NCI-H2196 treated with DMSO at 0.1 percent for 48 hours (cell line): ENCODE measurements around the gene UNC13C.
"Not testable (repeated sequence)": the region's sequence is repeated elsewhere in the genome, so short reads cannot be mapped to it uniquely, and the experiment has no call there.

ENCODE experiments used
- DNase-seq: peaks from one replicate; lab custom pipeline; 2025; ENCODE audit not compliant: unreplicated experiment; lab: John Stamatoyannopoulos, UW

Gene UNC13C

DNA sequence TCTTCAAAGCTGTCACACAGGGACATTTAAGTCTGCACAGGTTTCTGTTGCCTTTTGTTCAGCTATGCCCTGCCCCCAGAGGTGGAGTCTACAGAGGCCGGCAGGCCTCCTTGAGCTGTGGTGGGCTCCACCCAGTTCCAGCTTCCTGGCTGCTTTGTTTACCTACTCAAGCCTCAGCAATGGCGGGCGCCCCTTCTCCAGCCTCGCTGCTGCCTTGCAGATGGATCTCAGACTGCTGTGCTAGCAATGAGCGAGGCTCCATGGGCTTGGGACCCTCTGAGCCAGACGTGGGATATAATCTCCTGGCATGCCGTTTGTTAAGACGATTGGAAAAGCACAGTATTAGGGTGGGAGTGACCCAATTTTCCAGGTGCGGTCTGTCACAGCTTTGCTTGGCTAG is 472.0 kb downstream of the UNC13C start:
- not testable (repeated sequence) for DNase-seq

- DNase-seq, result no peak
These were observed 478.2 kb downstream of the UNC13C start for GRCh38 chr15:54456413-54456812.

GRCh38 chr15:54462511-54462913 is 484.3 kb downstream of the UNC13C start:
- no peak for DNase-seq

DNA sequence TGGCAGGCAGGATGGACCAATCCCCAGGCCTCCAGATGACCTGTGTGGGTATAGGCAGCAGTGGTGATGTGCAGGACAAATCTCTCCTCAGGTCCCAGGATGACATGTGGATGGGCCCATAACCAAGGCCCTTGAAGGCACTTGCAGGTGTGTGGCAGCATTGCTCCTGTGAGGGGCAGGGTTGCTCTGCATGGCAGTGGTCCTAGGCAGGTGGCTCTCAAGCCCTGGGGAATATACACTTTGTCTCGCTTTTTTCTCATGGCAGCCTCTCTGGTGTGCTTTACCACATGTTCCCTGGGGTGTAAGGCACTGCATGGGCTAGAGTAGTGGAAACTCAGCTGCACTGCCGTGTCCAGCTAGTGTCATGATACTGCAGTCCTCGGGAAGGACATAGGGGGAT is 503.6 kb downstream of the UNC13C start:
- DNase-seq, result no peak

DNA sequence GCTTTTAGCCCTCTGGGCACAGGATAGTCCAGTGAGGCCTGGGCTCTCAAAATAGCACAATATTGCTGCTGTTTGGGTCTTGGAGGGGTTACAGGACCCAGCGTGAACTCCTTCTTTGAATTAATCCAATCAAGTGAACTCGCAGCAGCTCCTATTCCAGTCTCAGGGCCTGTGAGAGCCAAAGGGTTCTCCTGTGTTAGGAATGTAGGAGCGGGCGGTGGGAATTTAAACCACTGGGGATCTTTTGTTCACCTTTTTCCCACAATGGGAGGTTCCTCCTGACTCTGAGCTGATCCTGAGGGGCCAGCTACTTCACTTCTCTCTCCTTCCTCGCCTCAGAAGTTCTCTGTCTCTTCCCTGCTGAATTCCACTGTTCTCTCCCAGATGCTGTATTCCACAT is 504.0 kb downstream of the UNC13C start:
- DNase-seq, result no peak

DNA sequence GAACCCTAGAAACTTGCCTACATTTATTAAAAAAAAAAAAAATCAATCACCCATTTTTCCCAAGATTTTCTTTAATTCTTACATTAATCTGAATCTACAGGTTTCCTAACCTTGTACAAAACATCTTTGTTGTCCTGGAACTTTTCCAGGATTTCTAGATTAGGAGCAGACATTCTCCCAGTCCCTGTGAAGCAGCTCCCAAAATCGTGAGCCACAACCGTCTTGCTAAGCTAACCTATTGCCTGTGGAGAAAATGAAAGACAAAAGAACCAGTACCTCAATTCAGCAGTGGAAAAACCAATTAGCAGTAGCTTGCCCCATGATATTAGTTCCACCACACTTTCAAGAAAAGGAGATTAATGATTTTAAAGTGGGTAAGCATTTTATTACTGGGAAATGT is 522.1 kb downstream of the UNC13C start:
- no peak for DNase-seq

GRCh38 chr15:54502416-54503075 is 524.3 kb downstream of the UNC13C start:
- DNase-seq, result no peak

DNA sequence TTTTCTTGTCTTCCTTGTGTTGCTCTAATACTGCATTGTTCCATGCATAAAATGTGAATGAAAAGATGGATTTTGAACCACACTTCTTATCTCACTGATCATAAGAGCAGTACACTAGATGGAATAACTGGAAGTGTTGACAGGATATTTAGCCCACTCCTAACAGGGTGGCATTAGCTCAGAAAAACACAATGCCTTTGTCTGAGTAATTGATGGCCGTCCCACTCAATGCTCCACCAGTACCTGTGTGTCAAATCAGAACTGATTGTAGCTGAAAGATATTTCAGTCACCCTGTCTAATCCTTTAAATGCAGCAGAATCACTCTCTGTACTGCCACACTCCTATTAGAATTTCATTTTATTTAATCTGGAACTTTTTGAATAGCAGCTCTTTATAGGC is 526.5 kb downstream of the UNC13C start:
- no peak for DNase-seq

- DNase-seq, result no peak
These were observed 528.8 kb downstream of the UNC13C start for GRCh38 chr15:54506977-54507524.

- DNase-seq, result no peak
These were observed 536.4 kb downstream of the UNC13C start for GRCh38 chr15:54514601-54515000.

- no peak for DNase-seq
These were observed 537.7 kb downstream of the UNC13C start for GRCh38 chr15:54515664-54516582.

DNA sequence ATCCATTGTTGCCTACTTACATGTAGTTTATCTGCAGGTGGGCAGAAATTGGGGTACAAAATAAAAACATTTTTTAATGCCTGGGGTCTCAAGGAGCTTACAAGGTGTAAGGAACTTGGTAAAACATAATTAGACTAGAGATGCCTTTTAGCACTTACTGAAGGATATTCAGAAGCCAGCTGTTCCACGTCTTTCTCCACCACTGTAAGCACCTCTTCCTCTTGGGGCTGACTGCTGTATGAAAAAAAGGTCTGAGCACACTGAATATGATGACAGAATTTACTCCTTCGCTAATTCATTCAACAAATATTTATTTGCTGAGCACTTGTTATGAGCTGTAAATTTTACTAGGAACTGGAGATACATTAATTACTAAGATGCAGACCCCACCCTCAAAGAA is 539.1 kb downstream of the UNC13C start:
- DNase-seq, result no peak

DNA sequence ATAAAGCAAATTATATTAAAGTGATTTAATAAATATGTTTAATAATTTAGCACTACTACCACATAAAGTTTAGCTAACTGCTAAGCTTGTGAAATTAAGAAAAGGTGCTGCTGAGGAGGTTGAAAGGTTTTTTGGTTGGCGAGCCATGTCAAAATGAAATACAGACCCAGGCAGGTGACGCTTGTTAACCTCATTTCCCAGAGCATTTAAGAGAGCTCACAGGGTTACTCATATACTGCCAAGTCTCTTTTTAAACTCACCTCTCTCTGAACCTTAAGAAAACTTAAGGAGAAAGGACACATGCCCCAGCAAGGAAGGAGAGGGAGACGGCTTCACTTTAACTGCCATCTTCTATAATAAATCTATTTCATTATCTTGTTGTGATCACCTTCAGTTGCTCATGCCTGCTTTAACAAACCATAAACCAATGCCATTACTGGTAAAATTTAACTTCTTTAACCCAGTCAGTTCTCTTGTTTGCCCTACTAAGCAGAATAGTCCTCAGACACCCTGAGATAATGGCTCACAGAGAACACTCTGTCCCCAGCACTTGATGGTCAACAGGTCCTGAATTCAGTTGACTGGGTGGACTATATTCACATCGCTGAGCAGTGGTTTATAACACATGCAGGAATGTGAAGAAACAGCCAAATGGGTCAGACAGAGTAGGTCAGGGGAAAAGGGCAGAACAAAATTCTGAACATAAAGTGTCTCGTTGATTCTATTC is 540.1 kb downstream of the UNC13C start:
- DNase-seq, result no peak

DNA sequence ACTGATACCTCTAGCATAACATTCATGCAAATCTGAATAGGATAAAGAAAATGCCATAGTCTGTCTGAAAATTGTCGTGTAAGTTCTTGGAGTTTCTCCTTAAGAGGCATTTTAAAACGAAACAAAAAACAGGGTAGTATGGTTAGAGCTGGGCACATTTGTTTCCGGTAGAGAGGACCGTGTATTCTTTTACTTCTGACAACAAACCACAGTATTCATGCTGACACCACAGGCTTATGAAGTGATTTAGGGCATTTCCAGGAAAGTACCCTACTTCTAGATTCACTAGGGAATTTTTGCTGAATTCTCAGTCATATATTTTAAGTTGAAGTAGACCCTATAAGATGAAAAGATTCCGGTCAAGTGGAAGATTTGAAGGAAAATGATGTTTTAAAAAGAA is 541.3 kb downstream of the UNC13C start:
- no peak for DNase-seq

GRCh38 chr15:54520616-54521015 is 542.4 kb downstream of the UNC13C start:
- DNase-seq, result no peak

GRCh38 chr15:54521206-54521605 is 543.0 kb downstream of the UNC13C start:
- DNase-seq, result no peak

DNA sequence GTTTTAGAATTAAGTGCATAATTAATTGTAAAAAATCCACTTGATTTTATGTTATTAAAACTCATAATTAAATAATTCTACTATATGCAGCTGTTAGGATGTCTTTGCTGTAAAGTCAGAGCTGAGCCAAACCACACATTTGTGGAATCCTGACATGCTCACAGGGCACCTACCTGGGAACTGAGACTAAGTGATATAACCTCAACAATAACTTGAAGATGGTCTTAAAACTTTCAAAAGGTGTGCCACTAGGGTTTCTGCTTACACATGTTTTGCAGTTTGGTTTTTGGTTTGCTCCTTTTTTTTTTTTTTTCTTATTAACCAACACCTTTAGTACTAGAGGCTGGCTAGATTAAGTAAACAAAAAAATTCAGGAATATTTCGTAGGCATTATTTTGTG is 549.8 kb downstream of the UNC13C start:
- DNase-seq, result no peak

DNA sequence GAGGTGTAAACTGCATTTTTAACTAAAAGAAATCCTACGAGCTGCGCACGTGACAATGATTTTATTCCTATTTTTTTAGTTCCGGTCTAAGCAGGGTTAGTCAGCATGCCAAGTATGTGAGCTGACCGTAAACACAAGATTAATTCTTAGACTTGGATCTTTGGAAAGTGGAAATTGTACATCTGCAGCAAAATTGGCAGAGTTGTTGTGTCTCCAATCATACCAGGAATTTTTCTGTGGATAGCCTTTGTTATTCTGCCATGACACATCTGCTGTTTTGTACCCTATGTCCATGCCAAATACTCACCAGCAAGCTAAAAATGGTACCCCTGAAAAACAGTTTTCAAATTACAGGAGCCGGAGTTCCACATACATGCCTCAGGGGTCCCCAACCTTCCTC is 562.5 kb downstream of the UNC13C start:
- no peak for DNase-seq

DNA sequence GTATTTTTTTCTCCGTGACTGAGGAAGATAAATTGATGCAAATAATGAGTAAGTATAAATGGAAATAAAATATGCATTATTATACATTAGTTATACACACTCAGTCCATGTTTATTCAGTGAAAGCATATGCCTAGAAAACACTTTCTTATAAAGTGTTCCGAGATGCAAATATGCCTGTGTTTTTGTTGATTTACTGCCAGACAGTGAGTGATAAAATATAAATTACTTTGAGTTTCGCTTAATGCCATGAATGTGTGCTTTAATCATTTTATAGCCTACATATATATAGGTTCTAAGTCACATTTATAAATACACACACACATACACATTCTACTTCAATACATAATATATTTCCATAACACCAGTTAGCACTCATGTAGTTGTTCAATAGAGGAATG is 569.2 kb downstream of the UNC13C start:
- DNase-seq, result no peak

DNA sequence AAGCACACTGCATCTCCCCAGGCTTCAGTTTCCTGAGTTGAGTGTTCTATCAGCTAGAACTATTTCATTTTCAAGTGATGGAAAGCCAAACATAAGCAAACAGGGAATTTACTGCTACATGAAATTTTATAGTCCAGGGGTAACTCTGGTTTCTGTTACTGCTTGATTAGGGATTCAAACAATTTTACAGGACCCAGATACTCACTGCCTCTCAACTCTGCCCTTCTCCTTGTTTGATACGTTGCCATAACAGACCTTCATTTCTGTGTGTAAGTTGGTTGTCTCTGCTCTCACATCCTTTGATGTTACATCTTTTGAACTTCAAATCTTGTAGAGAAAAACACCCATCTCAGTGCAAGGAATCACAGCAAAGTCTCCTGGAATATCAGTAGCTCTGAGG is 572.7 kb downstream of the UNC13C start:
- DNase-seq, result no peak

- no peak for DNase-seq
These were observed 578.0 kb downstream of the UNC13C start for GRCh38 chr15:54556231-54556630.
